Smooth muscle cell of the brain vasculature (primary cell): ENCODE data around the gene RAB17.

Experiments used
- DNase-seq: peaks from one replicate; pipeline ENCODE4 v3.0.0-alpha.2; 2012; ENCODE audit warnings: low read depth, low spot score

The RAB17 gene

DNA sequence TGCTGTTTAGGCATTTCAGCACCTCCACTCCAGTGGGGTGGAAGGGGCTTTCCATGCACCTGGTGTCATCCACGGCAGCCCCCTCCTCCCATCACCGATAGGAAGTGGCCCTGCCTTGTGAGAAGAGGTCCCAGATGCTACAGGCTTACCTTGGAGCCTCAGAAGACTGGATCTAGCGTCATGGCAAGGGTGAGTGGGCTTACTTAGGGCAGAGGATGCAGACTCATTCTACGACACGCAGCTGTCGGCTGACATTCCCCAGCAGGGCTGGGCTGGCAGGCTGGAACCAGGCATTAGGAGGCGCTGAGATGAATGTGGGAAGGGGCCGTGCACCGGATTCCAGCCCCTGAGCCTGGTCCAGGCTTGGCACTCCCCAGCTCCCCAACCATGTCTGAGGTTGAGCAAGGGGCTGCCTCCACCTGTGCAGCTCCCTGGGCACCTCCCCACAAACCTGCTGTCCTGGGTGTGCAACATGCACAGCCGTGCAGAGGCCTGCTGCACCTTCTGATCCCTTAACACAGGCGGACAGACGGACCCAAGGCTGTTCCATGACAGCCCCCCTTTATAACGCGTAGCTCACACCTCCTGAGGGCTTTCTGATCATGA is 25.9 kb downstream of the RAB17 start:
- no peak for DNase-seq

- no peak for DNase-seq
Observed at GRCh38 chr2:237563816-237564215, 26.7 kb downstream of the RAB17 start.

- no peak for DNase-seq
Observed at GRCh38 chr2:237561221-237561620, 29.3 kb downstream of the RAB17 start.

- no peak for DNase-seq
Observed at GRCh38 chr2:237558961-237559641, 31.4 kb downstream of the RAB17 start.

GRCh38 chr2:237557633-237558015 is 32.9 kb downstream of the RAB17 start:
- no peak for DNase-seq

- no peak for DNase-seq
Observed at GRCh38 chr2:237556773-237557632, 33.5 kb downstream of the RAB17 start.

- DNase-seq, result no peak
Observed at GRCh38 chr2:237555560-237555959, 35.0 kb downstream of the RAB17 start.

DNA sequence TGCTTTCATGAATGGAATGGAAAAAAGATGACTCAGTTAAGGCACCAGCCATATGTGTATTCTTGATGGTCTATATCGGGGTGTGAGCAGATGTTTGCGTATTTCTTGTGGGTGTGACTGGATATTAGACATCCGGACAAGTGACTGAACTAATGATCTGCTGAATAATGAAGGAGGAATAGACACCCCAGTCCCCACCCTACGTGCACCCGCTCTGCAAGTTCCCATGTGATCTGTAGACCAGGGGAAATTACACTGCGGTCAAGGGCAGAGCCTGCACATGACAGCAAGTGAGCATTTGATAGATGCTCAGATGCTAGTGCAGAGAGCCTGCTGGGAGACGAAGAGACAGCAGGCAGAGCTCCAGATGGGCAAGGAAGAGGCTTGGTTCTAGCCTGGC is 36.6 kb downstream of the RAB17 start:
- DNase-seq, result no peak

- no peak for DNase-seq
Observed at GRCh38 chr2:237552908-237553307, 37.6 kb downstream of the RAB17 start.

DNA sequence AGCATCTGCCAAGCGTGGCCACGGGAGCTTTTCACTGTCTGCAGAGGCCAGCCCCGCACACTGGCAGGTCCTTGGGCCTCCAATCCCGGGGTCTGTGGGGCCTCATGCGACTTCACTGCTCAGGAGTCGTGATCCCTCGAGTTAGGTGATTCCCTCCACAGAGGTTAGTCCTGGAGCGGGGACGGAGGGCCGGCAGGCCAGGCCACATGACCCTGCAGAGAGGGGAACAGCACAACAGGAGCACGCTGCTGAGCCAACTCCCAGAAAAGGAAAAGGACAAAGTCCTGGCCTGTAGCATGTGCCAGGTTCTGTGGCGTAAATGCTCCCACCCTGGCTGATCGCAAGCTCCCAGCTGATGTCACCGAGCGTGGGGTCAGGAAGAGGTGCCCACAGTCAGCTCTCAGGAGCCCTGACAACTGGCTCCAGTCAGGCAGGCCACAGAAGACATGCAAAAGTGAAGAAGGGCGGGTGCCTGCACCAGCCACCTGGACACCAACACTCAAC is 39.4 kb downstream of the RAB17 start:
- no peak for DNase-seq

DNA sequence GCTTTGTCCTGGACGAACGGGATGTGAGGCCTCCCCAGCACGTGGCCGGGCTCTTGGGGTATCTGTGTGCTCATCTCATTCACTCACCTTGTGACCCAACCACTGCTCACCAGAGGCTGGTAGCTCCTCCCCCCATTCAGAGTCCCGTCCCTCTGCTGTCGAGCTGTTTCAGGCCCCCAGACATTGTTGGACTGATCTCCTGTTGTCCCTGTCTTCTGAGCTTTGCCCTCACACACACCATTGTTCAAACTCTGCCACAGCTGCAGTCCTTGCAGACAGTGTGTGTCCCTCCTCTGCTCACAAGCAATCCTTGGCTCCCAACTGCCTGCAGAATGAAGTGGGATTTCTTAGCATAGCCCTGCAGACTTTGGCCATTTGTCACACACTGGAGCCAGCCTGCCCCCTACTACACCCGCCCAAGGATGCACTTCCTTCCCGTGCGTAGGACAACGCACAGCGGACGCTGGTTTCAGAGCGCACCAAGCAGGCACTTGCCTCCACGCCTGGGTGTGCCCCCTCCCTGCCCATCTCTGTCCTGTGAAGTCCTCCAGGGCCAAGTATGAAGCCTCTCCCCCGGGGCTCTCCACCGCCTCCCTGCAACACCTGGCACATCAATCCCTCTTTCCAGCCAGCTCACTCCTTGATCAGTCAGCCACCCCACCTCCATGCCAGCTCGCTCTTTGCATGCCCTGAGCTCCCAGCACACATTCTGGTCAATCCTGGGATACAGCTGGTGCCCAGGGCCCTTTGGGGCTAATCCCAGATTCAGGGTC is 40.7 kb downstream of the RAB17 start:
- no peak for DNase-seq

DNA sequence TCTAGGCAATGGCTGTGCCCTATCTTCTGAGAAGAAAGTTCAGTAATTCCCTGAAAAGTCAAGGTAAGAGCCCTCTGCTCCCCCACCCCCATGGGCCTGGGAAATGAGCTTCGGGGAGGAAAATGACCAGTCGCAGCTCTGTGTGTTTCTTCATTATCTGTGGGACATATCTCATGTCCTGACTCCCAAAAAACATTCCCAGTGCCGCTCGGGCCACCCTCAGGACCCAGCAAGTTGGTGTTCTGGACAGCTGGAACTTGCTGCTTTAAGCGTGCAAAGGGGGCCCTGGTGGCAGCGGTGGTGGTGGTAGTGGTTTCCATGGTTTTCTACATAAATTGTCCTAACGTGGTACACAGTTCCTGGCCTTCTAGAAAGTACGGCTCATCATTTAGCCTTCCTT is 41.3 kb downstream of the RAB17 start:
- no peak for DNase-seq

GRCh38 chr2:237547841-237548416 is 42.6 kb downstream of the RAB17 start:
- no peak for DNase-seq

DNA sequence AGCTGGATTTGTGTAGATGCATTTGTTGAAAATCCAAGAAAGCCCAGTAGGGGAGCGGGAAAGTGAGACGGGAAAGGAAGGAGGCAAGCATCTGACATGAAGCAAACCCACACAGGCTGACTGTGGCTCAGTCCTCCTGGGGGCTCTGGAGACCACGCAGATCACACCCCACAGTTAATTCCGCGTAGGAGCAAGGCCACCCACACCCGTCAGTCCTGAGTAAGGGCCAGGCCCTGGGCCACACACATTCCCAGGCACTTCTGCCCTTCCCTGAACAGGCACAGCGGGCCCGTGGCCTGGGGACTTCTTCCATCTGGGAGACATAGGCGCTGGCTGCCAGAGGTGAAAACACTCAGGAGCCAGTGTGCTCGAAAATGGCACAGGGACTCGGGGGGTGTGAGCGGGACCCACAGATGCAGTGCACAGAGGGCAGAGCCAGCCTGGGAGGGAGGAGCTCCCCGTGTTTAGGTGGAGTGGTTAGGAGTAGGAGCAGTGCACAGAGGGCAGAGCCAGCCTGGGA is 43.6 kb downstream of the RAB17 start:
- DNase-seq, result no peak

DNA sequence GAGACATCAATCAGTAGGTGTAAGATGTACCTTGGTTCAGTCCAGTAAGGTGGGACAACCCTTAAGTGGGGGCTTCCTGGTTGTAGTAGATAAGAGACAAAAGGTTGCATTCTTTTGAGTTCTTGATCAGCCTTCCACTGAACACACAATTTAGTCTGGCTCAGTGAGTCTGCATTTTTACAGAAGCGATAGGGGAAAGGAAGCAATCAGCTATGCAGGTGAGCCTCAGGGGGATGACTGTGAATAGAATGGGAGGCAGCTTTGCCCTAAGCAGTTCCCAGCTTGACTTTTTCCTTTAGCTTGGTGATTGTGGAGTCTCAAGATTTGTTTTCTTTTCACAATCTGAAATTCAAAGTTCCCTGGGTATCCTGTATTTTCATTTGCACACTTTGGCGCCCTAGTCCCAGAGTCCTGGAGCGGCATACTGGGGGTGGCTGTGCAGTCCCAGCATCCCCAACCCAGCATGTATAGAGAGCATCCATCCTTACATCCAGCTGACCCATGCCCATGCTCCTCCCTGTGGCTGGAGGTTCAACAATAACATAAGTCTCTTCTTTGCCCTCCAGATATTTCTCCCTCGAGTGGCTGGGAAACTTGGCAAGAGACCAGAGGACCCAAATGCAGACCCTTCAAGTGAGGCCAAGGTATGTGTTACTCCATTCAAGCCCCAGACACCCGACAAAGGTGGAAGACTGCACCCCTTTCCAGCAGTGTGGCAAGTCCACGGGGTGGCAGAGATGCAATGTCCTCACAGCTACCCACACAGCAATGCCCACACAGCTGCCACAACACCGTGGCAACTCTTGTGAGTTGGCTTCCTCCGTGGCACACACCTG is 44.3 kb downstream of the RAB17 start:
- DNase-seq, result no peak

GRCh38 chr2:237542001-237542704 is 48.4 kb downstream of the RAB17 start:
- DNase-seq, result no peak

- DNase-seq, result no peak
Observed at GRCh38 chr2:237541243-237541642, 49.3 kb downstream of the RAB17 start.

DNA sequence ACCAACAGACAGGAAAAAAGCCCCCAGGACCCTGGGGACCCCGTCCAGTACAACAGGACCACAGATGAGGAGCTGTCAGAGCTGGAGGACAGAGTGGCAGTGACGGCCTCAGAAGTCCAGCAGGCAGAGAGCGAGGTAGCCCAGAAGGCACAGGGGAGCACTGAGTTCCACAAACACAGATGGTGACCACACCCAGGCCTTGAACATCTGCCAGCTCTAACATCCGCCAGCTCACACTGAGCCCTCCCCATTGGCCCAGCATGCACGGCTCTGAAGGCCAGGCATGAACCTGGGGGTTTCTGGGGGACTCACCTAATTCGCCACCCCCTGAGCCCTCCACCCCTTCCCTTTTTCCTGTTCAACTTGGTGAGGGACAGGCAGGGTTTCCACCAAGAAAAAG is 49.7 kb downstream of the RAB17 start:
- DNase-seq, result no peak

GRCh38 chr2:237540223-237540775 is 50.2 kb downstream of the RAB17 start:
- no peak for DNase-seq
